Measurements from ENCODE around the gene STPG4. TPM values are rescaled to one million over a fixed set of nuclear protein-coding genes. Genes with fewer than 3 reads are reported as not detected.
"Not testable (repeated sequence)": the region's sequence is repeated elsewhere in the genome, so short reads cannot be mapped to it uniquely, and the experiment has no call there.

STPG4 gene
- total RNA-seq, 3 donors from 2014 or later (not counting 1 experiment from before 2014, with no cell fraction given): 0.21 to 0.65 TPM; not detected in 1

DNA sequence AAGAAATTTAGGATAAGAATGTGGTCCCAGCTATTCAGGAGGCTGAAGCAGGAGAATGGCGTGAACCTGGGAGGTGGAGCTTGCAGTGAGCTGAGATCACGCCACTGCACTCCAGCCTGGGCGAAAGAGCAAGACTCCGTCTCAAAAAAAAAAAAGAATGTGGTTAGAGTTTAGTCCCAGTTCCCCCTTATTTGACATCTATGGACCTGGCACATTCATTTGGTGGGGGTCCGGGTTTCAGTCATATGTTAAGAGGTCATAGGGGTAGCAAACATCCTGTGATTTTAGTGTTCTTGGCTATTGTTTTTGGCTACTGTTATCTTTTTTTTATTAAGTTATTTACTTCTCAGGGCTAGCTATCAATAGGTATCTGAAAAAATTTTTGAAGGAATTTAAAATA lies 34.7 kb downstream of the STPG4 start:
- H3K27ac ChIP-seq (ENCODE audit: low read length); ATAC-seq; H3K4me3 Mint-ChIP-seq; H3K4me3 ChIP-seq (ENCODE audit: low read length); H3K27me3 ChIP-seq (ENCODE audit: control insufficient read depth, insufficient read depth, low read length); DNase-seq; H3K9me3 ChIP-seq (ENCODE audit: control insufficient read depth, insufficient read depth, low read length); H3K36me3 Mint-ChIP-seq; intact Hi-C loops (cut with micrococcal nuclease); H3K9me3 Mint-ChIP-seq; H3K36me3 ChIP-seq (ENCODE audit: control insufficient read depth, insufficient read depth, low read length); H3K27ac Mint-ChIP-seq; H3K4me1 Mint-ChIP-seq; H3K4me1 ChIP-seq (ENCODE audit: control insufficient read depth, insufficient read depth, low read length): not testable (repeated sequence)
- WGBS (ENCODE audit: insufficient coverage): 87% methylated on average over 5 of the region's 5 CpGs
- peaks cover 7 to 30% of the 10 kb centered on the region in 2 donors for H3K27me3 Mint-ChIP-seq (ENCODE audit: low read depth in 2 of 2)

DNA sequence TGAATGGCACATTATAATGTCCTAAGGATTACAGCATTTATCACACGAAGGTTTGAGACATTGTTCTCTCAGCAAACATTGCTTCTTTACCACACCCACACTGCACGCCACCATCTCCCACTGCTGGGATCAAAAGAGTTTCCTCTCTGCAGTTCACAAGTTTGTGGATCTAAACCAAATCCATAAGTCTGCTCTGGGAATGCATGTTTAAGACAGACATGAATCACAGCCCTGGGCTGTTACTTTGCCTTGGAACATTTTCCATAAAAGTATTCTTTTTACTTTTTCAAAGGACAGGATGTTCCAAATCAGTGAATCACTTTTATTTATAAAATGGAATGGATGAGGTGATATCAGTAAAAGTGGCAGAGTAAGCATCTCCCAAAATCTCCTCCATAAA lies 36.1 kb downstream of the STPG4 start:
- H3K4me1 Mint-ChIP-seq: no peaks in the 10 kb centered on the region
- ATAC-seq (no peak), DNase-seq (no peak)
- intact Hi-C loops (cut with micrococcal nuclease): no loop called here
- Histone ChIP-seq H3K36me3 (ENCODE audit: control insufficient read depth, insufficient read depth, low read length) (no peaks in the 10 kb centered on the region), H3K9me3 (ENCODE audit: control insufficient read depth, insufficient read depth, low read length) (no peaks in the 10 kb centered on the region), H3K27ac (ENCODE audit: low read length) (no peak overlapping the region), H3K4me3 (ENCODE audit: low read length) (no peak overlapping the region), H3K27me3 (ENCODE audit: control insufficient read depth, insufficient read depth, low read length) (no peaks in the 10 kb centered on the region), H3K4me1 (ENCODE audit: control insufficient read depth, insufficient read depth, low read length) (no peaks in the 10 kb centered on the region)
- H3K9me3 Mint-ChIP-seq: no peaks in the 10 kb centered on the region
- no peak overlapping the region for H3K27ac Mint-ChIP-seq
- no peak overlapping the region for H3K4me3 Mint-ChIP-seq
- no peaks in the 10 kb centered on the region for H3K36me3 Mint-ChIP-seq
- H3K27me3 Mint-ChIP-seq (ENCODE audit: low read depth in 2 of 2): peaks cover 5 to 20% of the 10 kb centered on the region in 2 donors
- 59% methylated on average over 2 of the region's 2 CpGs for WGBS (ENCODE audit: insufficient coverage)
- TF ChIP-seq, protein P1, sequence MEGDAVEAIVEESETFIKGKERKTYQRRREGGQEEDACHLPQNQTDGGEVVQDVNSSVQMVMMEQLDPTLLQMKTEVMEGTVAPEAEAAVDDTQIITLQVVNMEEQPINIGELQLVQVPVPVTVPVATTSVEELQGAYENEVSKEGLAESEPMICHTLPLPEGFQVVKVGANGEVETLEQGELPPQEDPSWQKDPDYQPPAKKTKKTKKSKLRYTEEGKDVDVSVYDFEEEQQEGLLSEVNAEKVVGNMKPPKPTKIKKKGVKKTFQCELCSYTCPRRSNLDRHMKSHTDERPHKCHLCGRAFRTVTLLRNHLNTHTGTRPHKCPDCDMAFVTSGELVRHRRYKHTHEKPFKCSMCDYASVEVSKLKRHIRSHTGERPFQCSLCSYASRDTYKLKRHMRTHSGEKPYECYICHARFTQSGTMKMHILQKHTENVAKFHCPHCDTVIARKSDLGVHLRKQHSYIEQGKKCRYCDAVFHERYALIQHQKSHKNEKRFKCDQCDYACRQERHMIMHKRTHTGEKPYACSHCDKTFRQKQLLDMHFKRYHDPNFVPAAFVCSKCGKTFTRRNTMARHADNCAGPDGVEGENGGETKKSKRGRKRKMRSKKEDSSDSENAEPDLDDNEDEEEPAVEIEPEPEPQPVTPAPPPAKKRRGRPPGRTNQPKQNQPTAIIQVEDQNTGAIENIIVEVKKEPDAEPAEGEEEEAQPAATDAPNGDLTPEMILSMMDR (IDR thresholded peaks at IDR 0.05): no peak

DNA sequence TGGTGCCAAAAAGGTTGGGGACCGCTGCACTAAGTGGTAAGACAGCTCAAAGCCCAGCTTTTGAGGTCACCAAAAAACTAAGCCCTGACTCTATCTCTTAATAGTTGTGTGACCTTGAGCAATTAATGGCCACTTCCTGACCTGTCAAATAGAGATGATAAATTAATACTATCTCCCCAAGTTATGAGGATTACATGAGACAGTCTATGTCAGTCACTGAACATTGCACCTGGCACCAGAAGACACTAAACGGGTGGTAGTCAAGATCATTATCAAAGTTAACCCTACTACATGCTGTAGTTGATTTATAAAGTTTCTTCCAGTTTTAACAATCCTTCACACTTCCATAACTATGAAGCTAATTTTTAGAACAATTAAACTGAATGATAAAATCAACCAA lies 36.5 kb downstream of the STPG4 start:
- TF ChIP-seq, protein P1 (IDR thresholded peaks at IDR 0.05): no peak
- Mint-ChIP-seq H3K27ac (no peak overlapping the region), H3K36me3 (no peaks in the 10 kb centered on the region), H3K9me3 (no peaks in the 10 kb centered on the region), H3K4me1 (no peaks in the 10 kb centered on the region), H3K27me3 (ENCODE audit: low read depth in 2 of 2) (peaks cover 5 to 20% of the 10 kb centered on the region in 2 donors), H3K4me3 (no peak overlapping the region)
- DNase-seq: no peak
- intact Hi-C loops (cut with micrococcal nuclease): no loop called here
- H3K4me1 ChIP-seq (ENCODE audit: control insufficient read depth, insufficient read depth, low read length): no peaks in the 10 kb centered on the region
- ATAC-seq: no peak
- no peaks in the 10 kb centered on the region for H3K9me3 ChIP-seq (ENCODE audit: control insufficient read depth, insufficient read depth, low read length)
- H3K27ac ChIP-seq (ENCODE audit: low read length): no peak overlapping the region
- WGBS (ENCODE audit: insufficient coverage): 100% methylated on average over 1 of the region's 2 CpGs
- no peaks in the 10 kb centered on the region for H3K27me3 ChIP-seq (ENCODE audit: control insufficient read depth, insufficient read depth, low read length)
- no peaks in the 10 kb centered on the region for H3K36me3 ChIP-seq (ENCODE audit: control insufficient read depth, insufficient read depth, low read length)
- no peak overlapping the region for H3K4me3 ChIP-seq (ENCODE audit: low read length)

GRCh38 chr2:47112665-47113435 lies 42.3 kb downstream of the STPG4 start:
- H3K4me3 Mint-ChIP-seq: no peak overlapping the region
- H3K27ac Mint-ChIP-seq: no peak overlapping the region
- H3K9me3 Mint-ChIP-seq: no peaks in the 10 kb centered on the region
- ATAC-seq: no peak
- H3K4me1 Mint-ChIP-seq: no peaks in the 10 kb centered on the region
- Histone ChIP-seq H3K4me3 (ENCODE audit: low read length) (no peak overlapping the region), H3K9me3 (ENCODE audit: control insufficient read depth, insufficient read depth, low read length) (no peaks in the 10 kb centered on the region), H3K27ac (ENCODE audit: low read length) (no peak overlapping the region), H3K4me1 (ENCODE audit: control insufficient read depth, insufficient read depth, low read length) (no peaks in the 10 kb centered on the region), H3K36me3 (ENCODE audit: control insufficient read depth, insufficient read depth, low read length) (no peaks in the 10 kb centered on the region), H3K27me3 (ENCODE audit: control insufficient read depth, insufficient read depth, low read length) (no peaks in the 10 kb centered on the region)
- DNase-seq: no peak
- intact Hi-C loops (cut with micrococcal nuclease): no loop called here
- H3K27me3 Mint-ChIP-seq (ENCODE audit: low read depth in 2 of 2): no peaks in the 10 kb centered on the region
- H3K36me3 Mint-ChIP-seq: no peaks in the 10 kb centered on the region
- WGBS (ENCODE audit: insufficient coverage): no CpG with 5 or more reads among the region's 5 CpGs
- TF ChIP-seq, protein P1 (IDR thresholded peaks at IDR 0.05): no peak
